MV-4-11 (cell line): ENCODE data around the gene PYDC1.
"Not testable (repeated sequence)": the region's sequence is repeated elsewhere in the genome, so short reads cannot be mapped to it uniquely, and the experiment has no call there.

Experiments used
- DNase-seq: peaks from one replicate; lab custom pipeline; 2025; lab: John Stamatoyannopoulos, UW

PYDC1 gene

DNA sequence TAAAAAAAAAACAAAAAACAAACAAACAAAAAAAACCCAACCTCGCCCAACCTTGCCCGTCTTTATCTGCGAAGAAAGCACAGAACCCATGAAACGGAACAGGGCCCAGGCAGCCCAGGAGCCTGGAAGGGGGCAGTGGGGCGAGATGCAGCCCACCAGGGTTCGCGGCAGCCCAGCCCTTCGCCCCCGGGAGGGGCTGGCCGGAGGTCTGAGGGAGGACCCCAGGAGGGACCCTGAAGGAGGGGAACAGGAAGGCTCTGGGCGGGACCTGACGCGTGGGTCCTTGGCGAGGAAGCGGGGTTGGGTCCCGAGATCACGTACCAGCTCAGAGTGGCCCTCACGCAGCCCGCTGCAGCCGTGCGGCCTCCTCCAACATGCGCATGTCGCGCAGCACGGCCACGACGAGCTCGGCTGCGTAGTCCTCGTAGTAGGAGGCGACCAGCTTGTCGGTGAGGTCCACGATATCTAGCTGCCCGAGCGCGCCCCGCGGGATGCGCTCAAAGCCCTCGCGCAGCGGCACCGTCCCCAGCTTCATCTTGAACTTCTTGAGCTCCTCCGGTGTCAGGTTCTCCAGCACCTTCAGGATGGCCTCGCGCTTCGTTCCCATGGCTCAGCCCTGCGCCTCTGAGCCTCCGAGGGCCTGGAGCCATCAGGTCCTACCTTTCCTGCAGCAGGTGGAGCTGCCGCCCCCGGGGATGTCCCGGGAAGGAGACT lies at the start of gene PYDC1:
Gene PYDC1 (minus strand): TSS at position 714 of the 714 bp plus-strand sequence. CDS start 107 bp downstream, at position 607.
- no peak for DNase-seq

DNA sequence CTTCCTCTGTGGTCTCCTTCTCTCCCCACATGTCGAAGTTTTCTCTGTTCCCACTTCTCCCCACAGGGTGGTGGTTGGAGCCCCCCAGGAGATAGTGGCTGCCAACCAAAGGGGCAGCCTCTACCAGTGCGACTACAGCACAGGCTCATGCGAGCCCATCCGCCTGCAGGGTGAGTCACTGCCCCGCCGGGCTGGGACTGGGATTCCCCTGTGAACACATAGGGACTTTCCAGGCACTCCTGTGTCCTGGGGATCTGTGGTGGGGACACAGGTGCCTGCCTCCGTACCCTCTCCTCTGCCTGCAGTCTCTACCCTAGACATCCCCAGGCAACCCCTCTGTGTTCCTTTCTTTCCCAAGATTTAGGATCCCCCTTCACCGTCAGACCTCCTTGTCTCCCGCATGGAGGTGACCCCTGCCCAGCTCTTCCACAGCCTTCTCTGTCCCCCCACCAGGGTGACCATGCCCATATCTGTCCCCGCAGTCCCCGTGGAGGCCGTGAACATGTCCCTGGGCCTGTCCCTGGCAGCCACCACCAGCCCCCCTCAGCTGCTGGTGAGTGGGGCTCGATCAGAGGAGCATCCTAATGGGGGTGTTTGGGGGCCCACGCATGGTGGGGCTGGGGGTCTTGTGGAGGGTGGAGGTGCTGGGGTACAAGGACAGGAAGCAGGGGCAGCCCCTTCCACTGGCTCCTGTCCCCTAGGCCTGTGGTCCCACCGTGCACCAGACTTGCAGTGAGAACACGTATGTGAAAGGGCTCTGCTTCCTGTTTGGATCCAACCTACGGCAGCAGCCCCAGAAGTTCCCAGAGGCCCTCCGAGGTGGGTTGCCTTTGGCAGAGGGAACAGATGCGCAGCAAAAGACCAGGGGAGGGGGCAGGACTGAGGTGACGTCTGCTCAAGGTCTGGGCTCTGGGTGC lies 48.7 kb upstream of the PYDC1 start:
- peak; percentile 67 for DNase-seq

DNA sequence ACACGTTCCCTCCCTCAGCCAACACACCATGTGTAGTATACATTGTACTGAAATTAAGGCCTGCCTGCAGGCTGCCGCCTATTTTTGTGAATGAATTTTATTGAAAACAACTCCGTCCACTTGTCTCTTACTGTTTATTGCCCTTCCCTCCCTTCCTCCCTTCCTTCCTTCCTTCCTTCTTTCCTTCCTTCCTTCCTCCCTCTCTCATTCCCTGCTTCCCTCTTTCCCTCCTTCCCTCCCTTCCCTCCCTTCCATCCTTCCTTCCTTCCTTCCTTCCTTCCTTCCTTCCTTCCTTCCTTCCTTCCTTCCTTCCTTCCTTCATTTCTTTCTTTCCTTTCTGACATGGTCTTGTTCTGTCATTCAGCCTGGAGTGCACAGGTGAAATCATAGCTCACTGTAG lies 45.1 kb upstream of the PYDC1 start:
- DNase-seq = no peak

DNA sequence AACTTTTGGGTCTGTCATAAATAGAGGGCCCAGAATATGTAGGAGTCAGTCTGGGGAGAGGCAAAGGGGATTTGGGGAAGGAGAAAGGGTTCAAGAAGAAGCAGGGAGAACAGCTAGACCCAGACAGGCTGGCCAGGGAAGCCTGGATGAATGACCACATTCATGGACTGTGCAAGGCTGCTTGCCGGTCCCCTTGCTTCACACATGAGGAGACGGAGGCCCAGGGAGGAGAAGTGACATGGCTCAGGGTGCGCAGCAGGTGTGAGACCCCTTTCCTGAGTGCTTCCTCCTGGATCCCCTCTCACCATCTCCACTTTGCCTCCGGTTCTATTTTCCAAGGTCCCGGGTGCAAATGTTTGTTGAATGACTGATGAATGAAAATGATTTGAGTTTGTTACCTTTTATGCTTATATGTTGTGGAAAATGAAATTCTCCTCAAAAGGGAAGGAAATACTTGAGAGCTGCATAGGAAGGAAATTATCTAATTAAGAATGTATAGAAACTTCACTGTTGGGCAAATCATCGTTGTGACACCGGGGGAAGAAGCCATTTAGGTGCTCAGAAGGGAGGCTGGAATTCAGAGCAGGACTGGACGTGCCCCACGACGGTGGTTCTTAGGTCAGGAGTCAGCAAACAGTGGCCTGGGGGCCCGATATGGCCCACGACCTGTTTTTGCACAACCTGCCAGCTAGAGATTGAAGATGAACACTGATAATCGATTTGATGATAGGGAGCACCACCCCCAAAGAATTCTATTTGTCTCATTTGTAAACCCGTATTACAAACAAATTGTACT lies 43.4 kb upstream of the PYDC1 start:
- peak; percentile 8 for DNase-seq

DNA sequence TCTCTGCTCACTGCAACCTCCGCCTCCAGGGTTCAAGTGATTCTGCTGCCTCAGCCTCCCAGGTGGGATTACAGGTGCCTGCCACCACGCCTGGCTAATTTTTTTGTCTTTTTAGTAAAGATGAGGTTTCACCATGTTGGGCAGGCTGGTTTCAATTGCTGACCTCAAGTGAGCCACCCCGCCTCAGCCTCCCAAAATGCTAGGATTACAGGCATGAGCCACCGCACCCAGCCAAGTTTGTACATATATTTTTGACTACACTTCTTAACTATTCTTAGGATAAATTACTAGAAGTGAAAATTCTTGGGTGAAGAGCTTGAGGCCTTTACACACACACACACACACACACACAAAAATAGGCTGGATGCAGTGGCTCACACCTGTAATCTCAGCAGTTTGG lies 41.4 kb upstream of the PYDC1 start:
- DNase-seq = no peak

DNA sequence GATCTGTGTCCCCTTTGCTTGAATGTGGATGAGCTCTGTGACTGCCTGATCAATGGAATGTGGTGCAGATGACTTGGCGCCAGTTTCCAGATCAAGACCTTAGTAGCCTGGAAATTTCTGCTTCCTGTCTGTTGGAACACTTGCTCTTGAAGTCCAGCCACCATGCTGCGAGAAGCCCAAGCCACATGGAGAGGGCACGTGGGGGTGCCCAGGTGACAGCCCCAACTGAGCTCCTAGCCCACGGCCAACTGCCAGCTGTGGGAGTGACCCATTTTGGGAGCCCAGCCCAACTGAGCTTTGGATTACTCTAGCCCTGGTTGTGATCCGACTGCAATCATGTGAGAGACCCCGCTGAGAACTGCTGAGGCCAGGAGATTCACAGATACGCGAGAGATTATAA lies 39.5 kb upstream of the PYDC1 start:
- DNase-seq = no peak

DNA sequence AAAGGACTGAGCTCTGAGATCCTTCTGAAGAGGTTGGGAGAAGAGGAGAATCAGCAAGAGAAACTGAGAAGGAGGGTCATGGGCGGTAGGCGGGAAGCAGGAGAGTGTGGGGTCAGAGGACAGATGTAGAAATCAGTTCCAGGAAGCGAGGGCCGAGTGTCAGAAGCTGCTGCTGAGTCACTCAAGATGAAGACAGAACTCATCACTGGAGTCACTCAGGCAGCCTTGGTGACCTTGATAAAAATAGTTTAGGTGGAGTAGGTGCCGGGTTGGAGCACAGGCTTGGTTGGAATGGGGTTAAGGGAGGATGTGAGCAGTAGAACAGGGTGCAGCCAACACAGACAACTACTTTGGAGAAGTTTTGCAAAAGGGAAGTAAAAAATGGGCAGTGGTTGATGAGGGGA lies 36.7 kb upstream of the PYDC1 start:
- DNase-seq = peak; percentile 97

DNA sequence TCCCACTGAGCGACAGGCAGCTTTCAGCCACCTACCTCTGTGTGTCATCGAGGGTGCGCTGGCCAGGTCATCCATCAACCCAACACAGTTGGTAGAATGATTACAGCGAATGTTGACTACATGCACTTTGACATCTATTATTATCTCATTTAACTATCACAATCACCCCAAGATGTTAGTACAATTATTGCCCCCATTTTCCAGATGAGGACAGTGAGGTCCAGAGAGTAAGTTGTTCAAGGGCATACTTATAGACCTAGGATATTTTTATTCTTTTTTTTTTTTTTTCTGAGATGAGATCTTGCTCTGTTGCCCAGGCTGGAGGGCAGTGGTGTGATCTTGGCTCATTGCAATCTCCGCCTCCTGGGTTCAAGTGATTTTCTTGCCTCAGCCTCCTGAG lies 34.5 kb upstream of the PYDC1 start:
- no peak for DNase-seq

DNA sequence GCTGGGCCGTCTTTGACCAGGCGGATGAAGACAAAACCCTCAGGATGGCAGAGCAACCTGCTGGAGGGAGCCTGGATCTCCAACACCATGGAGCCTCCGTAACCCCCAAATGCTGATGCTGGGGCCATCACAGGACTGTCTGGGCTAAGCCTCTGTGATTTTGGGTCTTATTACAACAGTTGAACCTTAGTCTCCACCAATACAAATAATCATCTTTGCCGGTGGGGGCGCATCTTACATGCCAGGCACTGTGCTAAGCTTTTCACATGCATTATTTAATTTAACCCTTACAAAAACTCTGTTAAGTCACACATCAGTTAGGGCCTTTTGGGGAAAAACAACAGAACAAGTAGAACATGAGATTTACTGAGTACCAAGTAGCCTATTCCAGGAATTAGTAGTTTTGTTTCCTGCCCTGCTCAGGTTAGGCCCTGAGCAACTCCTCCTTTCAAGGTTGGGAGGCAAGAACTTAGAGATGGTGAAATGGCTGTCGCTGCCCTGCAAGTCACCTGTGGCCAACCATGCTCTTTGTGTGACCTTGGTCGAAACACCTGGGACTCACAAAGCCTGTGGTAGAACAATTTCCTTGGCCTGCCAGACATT lies 33.9 kb upstream of the PYDC1 start:
- DNase-seq = no peak

DNA sequence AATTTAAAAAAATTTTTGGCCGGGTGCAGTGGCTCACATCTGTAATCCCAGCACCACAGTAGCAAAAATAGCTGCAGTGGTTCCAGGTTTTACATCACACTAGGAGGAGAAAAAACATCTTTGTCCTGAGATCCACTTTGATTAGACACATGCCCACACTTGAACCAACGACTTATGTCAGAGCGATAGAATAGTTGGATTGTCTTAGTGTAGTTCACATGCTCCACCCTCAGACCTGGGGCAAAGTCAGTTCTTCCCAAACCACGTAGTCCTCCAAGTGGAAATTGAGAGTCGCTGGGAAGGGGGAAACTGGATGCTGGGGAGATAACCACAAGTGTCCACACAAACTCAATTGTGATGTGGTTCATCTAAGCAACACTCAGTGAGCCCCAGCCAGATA lies 31.4 kb upstream of the PYDC1 start:
- no peak for DNase-seq

DNA sequence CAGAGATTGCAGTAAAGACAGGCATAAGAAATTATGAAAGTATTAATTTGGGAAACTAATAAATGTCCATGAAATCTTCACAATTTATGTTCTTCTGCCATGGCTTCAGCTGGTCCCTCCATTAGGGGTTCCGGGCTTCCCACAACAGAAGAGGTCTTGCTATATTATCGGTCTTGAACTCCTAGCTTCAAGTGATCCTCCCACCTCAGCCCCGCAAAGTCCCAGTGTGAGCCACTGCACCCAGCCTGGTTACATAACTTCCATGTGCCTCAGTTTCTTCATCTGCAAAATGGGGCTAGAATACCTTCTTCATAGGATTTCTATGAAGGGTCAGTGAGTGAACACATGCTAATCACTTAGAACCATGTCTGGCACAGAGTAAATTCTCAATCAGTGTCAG lies 29.4 kb upstream of the PYDC1 start:
- no peak for DNase-seq

DNA sequence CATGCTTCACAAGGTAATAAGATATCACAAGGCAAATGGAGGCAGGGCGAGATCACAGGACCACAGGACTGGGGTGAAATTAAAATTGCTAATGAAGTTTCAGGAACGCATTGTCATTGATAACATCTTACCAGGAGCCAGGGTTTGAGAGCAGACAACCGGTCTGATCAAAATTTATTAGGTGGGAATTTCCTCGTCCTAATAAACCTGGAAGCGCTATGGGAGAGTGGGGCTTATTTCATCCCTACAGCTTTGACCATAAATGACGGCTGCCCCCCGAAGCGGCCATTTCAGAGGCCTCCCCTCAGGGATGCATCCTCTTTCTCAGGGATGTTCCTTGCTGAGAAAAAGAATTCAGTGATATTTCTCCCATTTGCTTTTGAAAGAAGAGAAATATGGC lies 28.7 kb upstream of the PYDC1 start:
- not testable (repeated sequence) for DNase-seq

DNA sequence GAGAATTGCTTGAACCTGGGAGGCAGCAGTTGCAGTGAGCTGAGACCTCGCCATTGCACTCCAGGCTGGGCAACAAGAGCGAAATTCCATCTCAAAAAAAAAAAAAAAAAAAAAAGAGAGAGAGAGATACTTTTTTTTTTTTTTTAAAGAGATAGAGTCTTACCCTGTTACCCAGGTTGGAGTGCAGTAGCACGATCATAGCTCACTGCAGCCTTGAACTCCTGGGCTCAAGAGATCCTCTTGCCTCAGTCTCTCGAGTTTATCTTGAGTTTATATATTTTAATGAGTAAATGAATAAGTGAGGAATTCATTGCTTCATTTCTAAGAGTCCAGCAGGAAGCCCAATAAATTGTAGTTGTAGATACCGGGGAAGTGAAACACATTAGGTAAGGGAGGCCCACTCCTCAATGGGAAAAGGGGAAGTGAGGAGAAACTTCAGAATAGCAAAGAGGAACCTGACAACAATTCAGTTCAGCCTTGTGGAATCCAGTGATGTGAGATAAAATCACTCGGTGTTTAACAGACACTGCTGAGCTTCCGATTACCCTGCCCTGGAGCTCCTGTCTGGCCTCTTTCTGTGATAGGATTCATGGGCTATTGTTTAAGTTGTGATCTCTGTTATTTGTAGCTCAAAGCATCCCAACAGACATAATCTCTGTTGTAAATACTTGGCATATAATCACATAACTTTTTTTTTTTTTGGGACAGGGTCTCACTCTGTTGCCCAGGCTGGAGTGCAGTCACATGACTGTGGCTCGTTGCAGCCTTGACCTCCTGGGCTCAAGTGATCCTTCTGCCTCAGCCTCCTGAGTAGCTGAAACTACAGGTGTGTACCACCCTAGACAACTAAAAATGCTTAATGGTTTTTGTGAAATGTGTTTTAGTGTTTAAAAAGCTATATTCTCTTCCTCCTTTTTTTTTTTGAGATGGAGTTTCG lies 27.1 kb upstream of the PYDC1 start:
- DNase-seq = peak; percentile 98

DNA sequence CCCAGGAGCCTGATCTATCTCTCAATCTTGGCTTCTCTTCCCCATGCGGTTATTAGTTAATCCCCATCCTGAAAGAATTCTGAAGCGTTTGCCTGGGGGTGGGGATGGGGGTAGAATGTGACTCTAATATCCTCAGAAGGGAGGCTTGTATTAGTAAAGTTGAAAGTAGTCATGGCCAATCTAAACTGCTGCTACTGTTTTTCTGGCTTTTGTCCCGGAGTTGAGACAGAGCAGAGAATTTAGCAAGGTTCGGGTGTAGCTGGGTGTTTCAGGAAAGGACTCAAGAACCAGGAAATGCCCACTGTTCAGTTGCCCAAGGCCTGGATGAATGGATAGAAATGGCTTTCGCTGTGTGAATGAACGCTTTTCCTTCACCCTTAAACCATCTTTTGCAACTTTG lies 25.3 kb upstream of the PYDC1 start:
- DNase-seq = no peak

DNA sequence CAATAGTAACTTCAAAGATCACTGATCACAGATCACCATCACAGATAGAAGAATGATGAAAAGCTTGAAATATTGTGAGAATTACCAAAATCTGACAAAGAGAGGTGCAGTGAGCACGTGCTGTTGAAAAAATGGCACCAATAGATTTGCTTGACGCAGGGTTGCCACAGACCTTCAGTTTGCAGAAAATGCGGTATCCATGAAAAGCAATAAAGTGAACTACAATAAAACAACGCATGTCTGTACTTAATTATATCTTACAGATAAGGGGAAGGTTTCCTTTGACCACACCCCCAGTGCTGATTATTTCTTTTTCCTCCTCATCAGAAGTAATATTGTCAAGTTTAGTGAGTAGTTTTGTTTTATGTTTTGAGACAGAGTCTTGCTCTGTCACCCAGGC lies 21.1 kb upstream of the PYDC1 start:
- DNase-seq = no peak

DNA sequence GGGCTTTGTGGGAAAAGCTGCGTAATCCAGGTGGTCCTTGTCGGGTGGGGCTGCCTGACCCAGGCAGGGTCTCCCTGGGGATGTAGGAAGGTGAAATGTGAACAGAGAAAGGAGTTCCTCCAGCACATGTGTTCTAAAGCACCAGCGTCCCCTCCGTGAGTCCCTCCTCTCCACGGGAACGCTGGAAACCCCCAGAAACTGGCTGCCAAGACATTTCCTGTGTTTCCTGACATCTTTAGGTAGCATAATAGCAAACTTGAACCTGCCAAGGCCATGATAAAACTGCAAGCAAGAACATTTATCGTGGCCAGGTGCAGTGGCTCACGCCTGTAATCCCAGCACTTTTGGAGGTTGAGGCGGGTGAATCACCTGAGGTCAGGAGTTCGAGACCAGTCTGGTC lies 12.6 kb upstream of the PYDC1 start:
- DNase-seq = no peak

DNA sequence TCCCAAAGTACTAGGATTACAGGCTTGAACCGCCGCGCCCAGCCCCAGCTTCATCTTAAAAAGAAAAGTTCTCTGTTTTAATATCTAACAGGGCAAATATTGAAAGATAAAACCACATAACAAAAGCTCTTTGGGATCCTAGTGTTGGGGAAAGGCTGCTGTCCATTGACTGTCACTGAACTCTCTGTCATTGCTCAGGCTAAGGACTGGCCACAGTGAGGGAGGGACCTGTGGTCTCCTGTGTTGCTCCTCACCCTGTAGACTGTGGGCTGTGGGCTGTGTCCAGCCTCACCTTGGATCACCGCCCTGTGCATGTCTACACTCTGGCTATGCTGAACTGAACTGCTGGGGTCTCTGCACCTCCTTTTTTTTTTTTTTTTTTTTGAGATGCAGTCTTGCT lies 11.3 kb upstream of the PYDC1 start:
- DNase-seq = no peak

DNA sequence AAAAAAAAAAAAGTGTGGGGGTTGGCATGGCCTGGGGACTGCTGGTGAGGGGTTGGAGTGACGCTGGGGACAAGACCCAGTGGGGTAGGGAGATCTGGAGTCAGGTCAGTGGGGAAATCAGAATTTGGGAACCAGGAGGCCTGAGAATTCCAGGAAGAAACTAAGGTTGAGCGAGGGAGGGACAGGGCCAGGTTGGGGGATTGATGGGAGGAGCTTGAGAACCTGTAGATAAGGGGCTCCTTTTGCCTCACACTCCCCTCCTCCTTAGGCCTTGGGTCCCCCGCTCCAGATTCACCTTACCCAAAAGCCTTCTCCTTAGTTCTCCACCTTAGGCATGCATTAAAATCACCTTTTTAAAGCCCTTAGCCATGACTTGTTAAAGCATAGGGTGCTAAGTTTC lies 8.3 kb upstream of the PYDC1 start:
- no peak for DNase-seq

DNA sequence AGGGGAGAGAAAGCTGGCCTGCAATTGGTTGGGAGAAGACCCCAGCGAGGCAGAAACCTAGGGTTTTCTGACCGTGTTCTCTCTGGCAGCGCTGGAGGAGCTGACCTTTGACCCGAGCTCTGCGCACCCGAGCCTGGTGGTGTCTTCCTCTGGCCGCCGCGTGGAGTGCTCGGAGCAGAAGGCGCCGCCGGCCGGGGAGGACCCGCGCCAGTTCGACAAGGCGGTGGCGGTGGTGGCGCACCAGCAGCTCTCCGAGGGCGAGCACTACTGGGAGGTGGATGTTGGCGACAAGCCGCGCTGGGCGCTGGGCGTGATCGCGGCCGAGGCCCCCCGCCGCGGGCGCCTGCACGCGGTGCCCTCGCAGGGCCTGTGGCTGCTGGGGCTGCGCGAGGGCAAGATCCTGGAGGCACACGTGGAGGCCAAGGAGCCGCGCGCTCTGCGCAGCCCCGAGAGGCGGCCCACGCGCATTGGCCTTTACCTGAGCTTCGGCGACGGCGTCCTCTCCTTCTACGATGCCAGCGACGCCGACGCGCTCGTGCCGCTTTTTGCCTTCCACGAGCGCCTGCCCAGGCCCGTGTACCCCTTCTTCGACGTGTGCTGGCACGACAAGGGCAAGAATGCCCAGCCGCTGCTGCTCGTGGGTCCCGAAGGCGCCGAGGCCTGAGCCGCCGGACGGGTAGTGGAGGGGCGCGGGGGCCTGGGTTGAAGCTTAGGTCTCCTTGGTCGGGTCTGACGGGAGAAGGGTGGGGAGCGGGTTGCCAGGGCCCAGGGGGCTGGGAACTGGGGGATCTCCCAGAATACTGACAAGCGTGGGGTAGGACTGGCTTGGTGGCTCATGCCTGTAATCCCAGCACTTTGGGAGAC lies 7.4 kb upstream of the PYDC1 start:
- no peak for DNase-seq

DNA sequence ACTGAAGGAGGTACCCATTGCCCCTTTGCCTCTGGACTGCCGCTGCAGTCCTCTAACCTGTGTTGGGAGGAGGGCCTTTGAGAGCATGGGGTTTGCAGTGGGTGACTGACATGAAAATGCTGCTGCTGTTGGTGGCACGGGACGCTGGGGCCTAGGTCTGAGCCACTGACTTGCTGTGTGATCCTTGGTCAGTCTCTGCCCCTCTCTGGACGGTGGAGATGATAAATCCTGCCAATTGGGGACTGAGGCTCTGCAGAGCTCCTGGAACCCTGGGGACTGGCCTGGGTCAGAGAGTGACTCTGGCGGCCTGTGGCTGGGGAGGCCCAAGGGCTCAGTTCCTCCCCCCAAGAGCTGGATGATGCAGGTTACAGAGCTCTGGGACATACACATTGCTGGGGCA lies 6.1 kb upstream of the PYDC1 start:
- no peak for DNase-seq
